ENCODE data around the gene KXD1. TPM values are rescaled to one million over a fixed set of nuclear protein-coding genes. Genes with fewer than 3 reads are reported as not detected.
"Not testable (repeated sequence)": the region's sequence is repeated elsewhere in the genome, so short reads cannot be mapped to it uniquely, and the experiment has no call there.

KXD1 gene
- total RNA-seq, 4 donors from 2014 or later: 97.1 to 155 (median 106) TPM

DNA sequence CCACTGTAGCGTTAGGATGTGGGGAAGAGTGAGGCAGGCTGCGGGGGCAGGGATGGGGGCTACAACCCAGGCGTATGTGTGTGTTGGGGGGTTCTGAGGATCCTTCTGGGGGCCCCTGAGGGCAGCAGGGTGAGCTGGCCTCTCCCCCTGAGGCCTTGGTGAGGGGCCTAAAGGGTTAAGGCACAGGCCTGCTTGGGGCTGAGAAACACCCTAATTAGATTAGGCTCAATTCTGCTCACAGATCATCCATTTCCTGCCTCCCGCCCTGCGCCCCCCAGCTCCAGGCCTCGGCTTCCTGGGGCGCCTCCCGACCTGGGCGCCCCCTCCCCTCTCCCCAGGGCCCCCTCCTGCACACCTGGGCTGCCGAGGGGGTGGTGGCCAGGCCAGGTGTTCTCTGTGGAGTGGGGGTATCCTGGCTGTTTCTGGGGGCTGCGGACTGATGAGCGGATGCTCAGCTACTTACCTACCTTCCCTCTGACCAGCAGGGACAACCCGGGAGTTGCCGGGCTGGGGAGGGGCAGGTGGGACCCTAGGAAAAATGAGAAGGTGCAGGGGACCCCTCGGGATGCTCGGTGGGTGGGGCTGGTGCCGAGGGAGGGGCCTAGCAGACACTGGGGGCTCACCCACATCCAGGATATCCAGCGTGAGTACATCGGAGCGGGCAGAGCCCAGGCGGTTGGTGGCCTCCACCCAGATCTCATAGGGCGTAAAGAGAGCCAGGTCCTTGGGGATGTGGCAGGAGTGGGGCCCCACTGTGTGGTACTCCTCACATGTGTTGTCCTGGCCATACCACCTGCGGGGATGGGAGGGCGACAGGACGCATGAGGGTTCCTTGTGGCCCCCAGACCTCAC is 40.4 kb downstream of the KXD1 start:
- Histone ChIP-seq H3K36me3 (no peaks in the 10 kb centered on the region), H3K9me3 (no peaks in the 10 kb centered on the region), H3K4me3 (no peak overlapping the region), H3K4me1 (peaks cover 13 to 17% of the 10 kb centered on the region in 2 donors), H3K27ac (no peak overlapping the region), H3K27me3 (no peaks in the 10 kb centered on the region)
- in situ Hi-C loops (cut with MboI; ENCODE audit: low sequenced_read_pairs in 4 of 4): loop anchor here (10.0 to 25.0 kb wide), 4 partner anchors 77 to 257 kb away; partner anchors contain the start of gene UPF1 (in 1 of the 4)
- no peak for DNase-seq
- intact Hi-C loops (cut with DNase I; ENCODE audit: low total_unique reads): no loop called here
- ATAC-seq: no peak
- no peak for TF ChIP-seq CTCF (IDR thresholded peaks at IDR 0.05 in 4 of 5, conservative IDR thresholded peaks at IDR 0.05 in 1 of 5)
- no peak for TF ChIP-seq POLR2A (IDR thresholded peaks at IDR 0.05)

- no peak for ATAC-seq
- Histone ChIP-seq H3K4me3 (no peak overlapping the region), H3K27ac (no peak overlapping the region), H3K36me3 (no peaks in the 10 kb centered on the region), H3K9me3 (no peaks in the 10 kb centered on the region), H3K27me3 (peaks cover under 1 to 7% (median 4%) of the 10 kb centered on the region in 3 donors), H3K4me1 (peaks cover 9 to 18% of the 10 kb centered on the region in 2 donors)
- intact Hi-C loops (cut with DNase I; ENCODE audit: low total_unique reads): no loop called here
- no peak for DNase-seq
- in situ Hi-C loops (cut with MboI; ENCODE audit: low sequenced_read_pairs in 4 of 4): loop anchor here (10.0 to 25.0 kb wide), 4 partner anchors 75 to 255 kb away; partner anchors contain the start of gene UPF1 (in 1 of the 4)
- TF ChIP-seq POLR2A (IDR thresholded peaks at IDR 0.05) (no peak), CTCF (IDR thresholded peaks at IDR 0.05 in 4 of 5, conservative IDR thresholded peaks at IDR 0.05 in 1 of 5) (no peak)
These were observed 41.8 kb downstream of the KXD1 start for GRCh38 chr19:18599485-18599884.

DNA sequence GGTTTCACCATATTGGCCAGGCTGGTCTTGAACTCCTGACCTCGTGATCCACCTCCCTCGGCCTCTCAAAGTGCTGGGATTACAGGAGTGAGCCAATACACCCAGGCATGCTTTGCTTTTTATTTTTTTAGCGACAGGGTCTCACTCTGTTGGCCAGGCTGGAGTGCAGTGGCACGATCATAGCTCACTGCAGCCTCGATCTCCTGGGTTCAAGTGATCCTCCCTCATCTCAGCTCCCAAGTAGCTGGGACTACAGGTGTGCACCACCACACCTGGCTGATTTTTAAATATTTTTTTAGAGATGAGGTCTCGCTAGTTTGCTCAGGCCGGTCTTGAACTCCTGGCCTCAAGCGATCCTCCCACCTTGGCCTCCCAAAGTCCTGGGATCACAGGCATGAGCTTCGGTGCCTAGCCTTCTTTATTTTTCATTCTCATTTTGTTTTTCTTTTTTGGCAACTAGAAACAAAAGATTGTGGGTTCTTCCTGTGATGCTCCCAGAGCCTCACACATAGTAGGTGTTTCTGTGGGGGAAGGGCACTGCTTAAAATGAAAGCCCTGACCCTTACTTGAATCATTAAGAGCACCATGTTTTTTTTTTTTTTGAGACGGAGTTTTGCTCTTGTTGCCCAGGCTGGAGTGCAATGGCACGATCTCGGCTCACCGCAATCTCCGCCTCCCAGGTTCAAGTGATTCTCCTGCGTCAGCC is 43.2 kb downstream of the KXD1 start:
- in situ Hi-C loops (cut with MboI; ENCODE audit: low sequenced_read_pairs in 4 of 4); H3K4me1 ChIP-seq; ATAC-seq; intact Hi-C loops (cut with DNase I; ENCODE audit: low total_unique reads); H3K4me3 ChIP-seq; H3K9me3 ChIP-seq; DNase-seq; H3K27ac ChIP-seq; H3K36me3 ChIP-seq: not testable (repeated sequence)
- H3K27me3 ChIP-seq: peaks cover 14 to 18% (median 18%) of the 10 kb centered on the region in 3 donors

DNA sequence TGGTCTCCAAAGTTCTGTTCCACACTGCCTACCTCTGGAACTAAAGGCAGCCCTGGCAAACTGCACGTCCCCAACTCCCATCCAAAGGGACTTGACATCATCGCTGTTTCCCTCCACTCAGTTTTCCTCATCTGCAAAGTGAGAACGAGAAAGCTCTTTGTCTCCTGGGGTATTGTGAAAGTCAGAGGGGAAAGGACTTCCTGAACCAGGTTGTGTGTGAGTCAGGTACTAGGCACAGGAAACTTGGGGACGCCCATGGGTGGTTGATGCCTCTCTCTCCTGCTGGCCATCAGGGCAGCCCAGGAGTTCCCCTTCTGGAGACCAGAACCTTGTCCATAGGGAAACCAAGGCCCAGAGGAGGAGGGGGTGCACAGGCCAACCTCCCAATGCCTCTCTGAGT is 44.2 kb downstream of the KXD1 start:
- Histone ChIP-seq H3K27ac (no peak overlapping the region), H3K27me3 (peaks cover 19 to 22% (median 22%) of the 10 kb centered on the region in 3 donors), H3K4me1 (peaks cover 0 to 9% of the 10 kb centered on the region in 2 donors), H3K36me3 (no peaks in the 10 kb centered on the region), H3K9me3 (no peaks in the 10 kb centered on the region), H3K4me3 (no peak overlapping the region)
- intact Hi-C loops (cut with DNase I; ENCODE audit: low total_unique reads) (no loop called here), in situ Hi-C loops (cut with MboI; ENCODE audit: low sequenced_read_pairs in 4 of 4) (no loop called here)
- ATAC-seq (no peak), DNase-seq (no peak)
- TF ChIP-seq POLR2A (IDR thresholded peaks at IDR 0.05) (no peak), CTCF (IDR thresholded peaks at IDR 0.05 in 4 of 5, conservative IDR thresholded peaks at IDR 0.05 in 1 of 5) (no peak)
